Fibroblast of lung (primary cell): Measurements from ENCODE around the gene FSD1L. TPM values are rescaled to one million over a fixed set of nuclear protein-coding genes. Genes with fewer than 3 reads are reported as not detected.

Experiments
- DNase-seq, 2 donors: peaks; one replicate each; pipeline versions ENCODE4 v3.0.0 to v3.0.0-alpha.2; 2010; ENCODE audit warnings: low read depth in 2 of 2
- H2AFZ ChIP-seq: 2 replicates; pipeline ENCODE4 v1.5.1; 2012; ENCODE audit warnings: low read length, control low read depth, inconsistent platforms
- H3K27ac ChIP-seq: 2 replicates; pipeline ENCODE4 v1.5.1; 2011; ENCODE audit warnings: low read length, control low read depth; ENCODE audit not compliant: insufficient read depth
- H3K27me3 ChIP-seq: 2 replicates; pipeline ENCODE4 v1.5.1; 2011; ENCODE audit warnings: mild to moderate bottlenecking, low read length; ENCODE audit not compliant: control insufficient read depth, insufficient read depth
- H3K36me3 ChIP-seq: 2 replicates; pipeline ENCODE4 v1.5.1; 2011; ENCODE audit warnings: low read length; ENCODE audit not compliant: control insufficient read depth, insufficient read depth
- H3K4me1 ChIP-seq: 2 replicates; pipeline ENCODE4 v1.5.1; 2011; ENCODE audit warnings: low read length; ENCODE audit not compliant: control insufficient read depth, insufficient read depth; ENCODE audit errors: extremely low read depth
- H3K4me2 ChIP-seq: 2 replicates; pipeline ENCODE4 v1.5.1; 2011; ENCODE audit warnings: low read length, control low read depth; ENCODE audit not compliant: insufficient read depth; ENCODE audit errors: extremely low read depth
- H3K4me3 ChIP-seq, 4 experiments: fragments of 200-600 bp in 1 of 4; sonication (generic) in 1 of 4; replicated peaks in 1 of 4; 2 replicates each; pipeline ENCODE4 v1.5.1; 2011 to 2016; ENCODE audit warnings: low read length in 4 of 4, low read depth in 3 of 4, mild to moderate bottlenecking in 3 of 4, control low read depth in 2 of 4, inconsistent platforms in 1 of 4, mixed read lengths in 1 of 4; ENCODE audit not compliant: insufficient read depth in 1 of 4; ENCODE audit errors: control extremely low read depth in 1 of 4
- H3K79me2 ChIP-seq: 2 replicates; pipeline ENCODE4 v1.5.1; 2012; ENCODE audit warnings: mild to moderate bottlenecking, low read length, inconsistent platforms; ENCODE audit not compliant: control insufficient read depth, insufficient read depth
- H3K9ac ChIP-seq: 2 replicates; pipeline ENCODE4 v1.5.1; 2011; ENCODE audit warnings: mild to moderate bottlenecking, low read length, control low read depth; ENCODE audit not compliant: insufficient read depth
- H3K9me3 ChIP-seq: 2 replicates; pipeline ENCODE4 v1.5.1; 2012; ENCODE audit warnings: low read depth, low read length; ENCODE audit not compliant: control insufficient read depth, insufficient read depth
- H4K20me1 ChIP-seq: 2 replicates; pipeline ENCODE4 v1.5.1; 2011; ENCODE audit warnings: low read length; ENCODE audit not compliant: control insufficient read depth, insufficient read depth; ENCODE audit errors: extremely low read depth
- EZH2 ChIP-seq: IDR thresholded peaks from 2 replicates; pipeline ENCODE4 v1.5.1; 2012; ENCODE audit warnings: low read length, control low read depth, mild to moderate bottlenecking; ENCODE audit errors: missing control alignments
- polyA plus RNA-seq, 2 donors: library from polyadenylated mRNA; depleted of rRNA in 1 of 2; stranded (reverse) in 1 of 2; unstranded in 1 of 2; fragments of >200 nt; gene quantifications; 2 replicates each; pipeline ENCODE4 v1.2.1, GENCODE V29; 2011 to 2012; ENCODE audit warnings: missing spikeins in 1 of 2
- total RNA-seq: library from RNA; depleted of rRNA; stranded (reverse); fragments of >200 nt; gene quantifications from 2 replicates; pipeline ENCODE4 v1.2.1, GENCODE V29; 2014
- TF ChIP-seq, protein P1 (sequence below), 2 donors: IDR thresholded peaks in 1 of 2; conservative IDR thresholded peaks in 1 of 2; 1 replicate in 1 of 2; 2 replicates in 1 of 2; pipeline ENCODE4 v1.5.1; 2011 to 2012; ENCODE audit warnings: low read length in 2 of 2, control low read depth in 1 of 2, inconsistent platforms in 1 of 2, low read depth in 1 of 2, mild to moderate bottlenecking in 1 of 2

FSD1L gene
- total and polyA plus RNA-seq, 2 donors (not counting 1 experiment from before 2014, with no cell fraction given) = 4.0 to 6.1 TPM

DNA sequence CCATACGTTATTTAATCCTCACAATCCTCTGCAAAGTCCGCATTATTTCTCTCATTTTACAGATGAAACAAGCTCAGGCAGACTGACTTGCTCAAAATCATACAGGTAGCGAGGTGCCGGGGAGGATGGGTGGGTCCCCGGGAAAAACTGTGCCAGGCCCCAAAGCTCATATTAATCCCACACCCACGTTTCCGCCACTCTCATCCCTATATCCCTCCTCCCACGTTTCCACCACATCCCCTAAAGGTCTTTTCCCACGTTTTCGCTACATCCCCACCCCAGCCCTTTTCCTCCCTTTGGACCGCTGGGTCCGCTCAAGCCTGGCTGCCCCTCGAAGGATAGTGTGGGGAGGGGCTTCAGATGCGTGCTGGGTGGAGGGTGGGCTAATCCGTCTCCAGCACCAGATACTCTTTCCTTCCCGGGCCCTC, 434 bp upstream of the FSD1L start:
- H4K20me1 ChIP-seq = no peaks in the 10 kb centered on the region
- H3K27ac ChIP-seq = peak overlapping the region; percentile 83

DNA sequence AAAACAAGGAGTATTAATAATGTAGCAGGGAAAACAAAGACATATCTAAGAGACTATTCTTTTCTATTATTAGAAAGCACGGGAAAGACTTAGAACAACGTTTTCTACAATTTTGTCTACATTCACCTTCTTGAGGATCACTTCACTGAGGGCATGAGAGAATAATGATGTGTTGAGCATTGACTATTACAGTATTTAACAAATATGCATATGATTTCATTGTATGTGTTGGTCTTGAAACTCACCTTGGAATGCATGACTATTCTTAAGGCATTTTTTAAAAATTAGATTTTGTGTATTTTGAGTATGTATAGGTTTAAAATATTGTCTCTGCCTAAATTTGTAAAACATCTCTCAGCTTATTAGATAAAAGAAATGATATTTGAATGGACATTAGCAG, 1.2 kb downstream of the FSD1L start:
- TF ChIP-seq EZH2 = no peak
- TF ChIP-seq, protein P1, sequence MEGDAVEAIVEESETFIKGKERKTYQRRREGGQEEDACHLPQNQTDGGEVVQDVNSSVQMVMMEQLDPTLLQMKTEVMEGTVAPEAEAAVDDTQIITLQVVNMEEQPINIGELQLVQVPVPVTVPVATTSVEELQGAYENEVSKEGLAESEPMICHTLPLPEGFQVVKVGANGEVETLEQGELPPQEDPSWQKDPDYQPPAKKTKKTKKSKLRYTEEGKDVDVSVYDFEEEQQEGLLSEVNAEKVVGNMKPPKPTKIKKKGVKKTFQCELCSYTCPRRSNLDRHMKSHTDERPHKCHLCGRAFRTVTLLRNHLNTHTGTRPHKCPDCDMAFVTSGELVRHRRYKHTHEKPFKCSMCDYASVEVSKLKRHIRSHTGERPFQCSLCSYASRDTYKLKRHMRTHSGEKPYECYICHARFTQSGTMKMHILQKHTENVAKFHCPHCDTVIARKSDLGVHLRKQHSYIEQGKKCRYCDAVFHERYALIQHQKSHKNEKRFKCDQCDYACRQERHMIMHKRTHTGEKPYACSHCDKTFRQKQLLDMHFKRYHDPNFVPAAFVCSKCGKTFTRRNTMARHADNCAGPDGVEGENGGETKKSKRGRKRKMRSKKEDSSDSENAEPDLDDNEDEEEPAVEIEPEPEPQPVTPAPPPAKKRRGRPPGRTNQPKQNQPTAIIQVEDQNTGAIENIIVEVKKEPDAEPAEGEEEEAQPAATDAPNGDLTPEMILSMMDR (conservative IDR thresholded peaks at IDR 0.05 in 1 of 2, IDR thresholded peaks at IDR 0.05 in 1 of 2; ENCODE audit: low read depth in 1 of 2, low read length in 2 of 2) = no peak
- H3K4me2 ChIP-seq = peak overlapping the region; percentile 84
- no peaks in the 10 kb centered on the region for H4K20me1 ChIP-seq
- H3K4me1 ChIP-seq = peaks cover 2% of the 10 kb centered on the region
- no peaks in the 10 kb centered on the region for H3K9me3 ChIP-seq
- H3K36me3 ChIP-seq = no peaks in the 10 kb centered on the region
- no peak overlapping the region for H2AFZ ChIP-seq
- H3K4me3 ChIP-seq = peak overlapping the region; percentile 74 to 94 (median 80)
- no peaks in the 10 kb centered on the region for H3K27me3 ChIP-seq
- DNase-seq = peak in 1 of 2 donors; percentile 63
- H3K27ac ChIP-seq = peak overlapping the region; percentile 83
- peak overlapping the region; percentile 81 for H3K9ac ChIP-seq
- H3K79me2 ChIP-seq = peaks cover 52% of the 10 kb centered on the region

More for the DNA sequence above, 434 bp upstream of the FSD1L start:
- no peak for DNase-seq
- Histone ChIP-seq H3K4me1 (peaks cover 2% of the 10 kb centered on the region), H3K27me3 (no peaks in the 10 kb centered on the region), H2AFZ (peak overlapping the region; percentile 97), H3K36me3 (no peaks in the 10 kb centered on the region), H3K4me3 (peak overlapping the region; percentile 70 to 84 (median 76)), H3K9me3 (no peaks in the 10 kb centered on the region), H3K79me2 (peaks cover 38% of the 10 kb centered on the region), H3K4me2 (peak overlapping the region; percentile 94), H3K9ac (peak overlapping the region; percentile 81)
- TF ChIP-seq, protein P1 (conservative IDR thresholded peaks at IDR 0.05 in 1 of 2, IDR thresholded peaks at IDR 0.05 in 1 of 2; ENCODE audit: low read depth in 1 of 2, low read length in 2 of 2) = no peak
- TF ChIP-seq EZH2 = no peak

DNA sequence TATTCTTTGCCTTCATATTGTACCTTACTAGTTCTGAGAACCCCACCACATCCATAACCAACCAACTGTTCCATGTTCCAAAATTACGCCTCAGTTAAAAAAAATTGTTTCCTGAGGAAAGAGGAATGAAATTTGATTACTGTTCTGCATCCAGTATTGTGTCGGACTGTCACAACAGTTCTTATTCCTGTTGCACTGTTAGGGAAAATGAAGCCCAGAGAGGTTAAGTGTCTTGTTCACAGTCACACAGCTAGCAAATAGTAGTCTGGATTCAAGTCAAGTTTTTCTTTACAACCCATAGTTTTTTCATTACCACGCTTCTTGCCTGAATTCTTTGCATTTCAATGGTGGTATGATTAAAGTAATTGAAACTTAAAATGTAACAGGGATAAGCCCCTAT, 4.4 kb downstream of the FSD1L start:
- DNase-seq = no peak
- H3K4me2 ChIP-seq = no peak overlapping the region
- no peak overlapping the region for H3K27ac ChIP-seq
- H3K9me3 ChIP-seq = no peaks in the 10 kb centered on the region
- H3K27me3 ChIP-seq = no peaks in the 10 kb centered on the region
- TF ChIP-seq, protein P1 (conservative IDR thresholded peaks at IDR 0.05 in 1 of 2, IDR thresholded peaks at IDR 0.05 in 1 of 2; ENCODE audit: low read depth in 1 of 2, low read length in 2 of 2) = no peak
- TF ChIP-seq EZH2 = no peak
- no peaks in the 10 kb centered on the region for H3K36me3 ChIP-seq
- peaks cover 2% of the 10 kb centered on the region for H3K4me1 ChIP-seq
- H2AFZ ChIP-seq = no peak overlapping the region
- H3K4me3 ChIP-seq = no peak overlapping the region
- peaks cover 2% of the 10 kb centered on the region for H4K20me1 ChIP-seq
- H3K79me2 ChIP-seq = peaks cover 82% of the 10 kb centered on the region
- H3K9ac ChIP-seq = no peak overlapping the region
